Stimulated activated CD8-positive, alpha-beta memory T cell treated with anti-CD3 and anti-CD28 coated beads, Interleukin-7, amount 100 ng/mL, for 24 hours (primary cell): Measurements from ENCODE around the gene BTBD7.

Experiments
- DNase-seq: peaks from one replicate; pipeline ENCODE4 v3.0.0-alpha.2; 2020; ENCODE audit warnings: low read depth

BTBD7 gene

DNA sequence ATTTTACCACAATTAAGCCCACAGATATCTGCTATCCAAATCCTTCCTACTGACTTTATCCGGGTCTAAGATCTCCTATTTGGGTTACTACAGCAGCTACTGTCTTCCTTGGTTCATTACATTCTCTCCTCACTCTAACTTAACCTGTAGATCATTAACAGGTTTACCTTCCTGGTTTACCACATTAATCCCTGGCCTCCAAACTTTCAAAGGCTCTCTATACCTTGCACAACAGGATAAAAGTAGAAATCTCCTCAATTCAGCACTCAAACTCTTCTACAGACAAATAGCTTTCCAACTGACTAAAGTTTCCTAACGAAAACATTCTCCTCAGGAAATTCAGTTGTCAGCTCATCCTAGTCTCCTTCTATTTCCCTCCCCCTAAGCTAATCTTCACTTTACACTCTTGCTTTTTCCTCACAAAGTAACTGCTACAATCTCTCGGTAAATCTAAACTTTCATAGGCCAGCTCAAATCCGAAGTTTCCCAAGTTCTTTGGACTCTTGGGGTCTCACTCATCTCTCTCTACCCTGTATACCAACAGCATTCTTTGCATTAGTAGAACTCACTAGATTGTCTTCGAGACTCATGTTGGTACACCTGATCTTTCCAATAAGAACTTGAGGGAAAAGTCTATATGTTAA, 2.7 kb downstream of the BTBD7 start:
- no peak for DNase-seq

DNA sequence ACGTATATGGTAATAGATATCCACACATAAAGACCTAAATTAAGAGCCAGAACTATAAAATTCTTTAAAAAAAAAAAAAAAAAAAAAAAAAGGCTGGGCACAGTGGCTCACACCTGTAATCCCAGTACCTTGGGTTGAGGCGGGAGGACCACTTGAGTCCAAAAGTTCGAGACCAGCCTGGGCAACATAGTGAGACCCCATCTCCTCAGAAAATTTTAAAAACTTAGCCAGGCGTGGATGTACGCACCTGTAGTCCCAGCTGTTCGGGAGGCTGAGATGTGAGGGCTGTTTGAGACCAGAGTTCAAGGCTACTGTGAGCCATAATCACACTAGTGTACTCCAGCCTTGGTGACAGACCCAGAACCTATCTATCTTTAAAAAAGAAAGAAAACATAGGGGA, 4.3 kb downstream of the BTBD7 start:
- DNase-seq, result no peak

DNA sequence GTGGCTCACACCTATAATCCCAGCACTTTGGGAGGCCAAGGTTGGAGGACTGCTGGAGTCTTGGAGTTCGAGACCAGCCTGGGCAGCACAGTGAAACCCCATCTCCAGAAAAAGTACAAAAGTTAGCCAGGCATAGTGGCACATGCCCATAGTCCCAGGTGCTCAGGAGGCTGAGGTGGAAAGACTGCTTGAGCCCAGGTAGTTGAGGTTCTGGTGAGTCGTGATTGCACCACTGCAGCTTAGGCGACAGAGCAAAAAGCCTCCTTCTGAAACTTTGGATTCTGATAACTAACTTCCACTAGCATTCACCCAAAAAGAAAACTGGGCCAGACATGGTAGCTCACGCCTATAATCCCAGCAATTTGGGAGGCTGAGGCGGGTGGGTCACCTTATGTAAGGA, 6.6 kb downstream of the BTBD7 start:
- no peak for DNase-seq

DNA sequence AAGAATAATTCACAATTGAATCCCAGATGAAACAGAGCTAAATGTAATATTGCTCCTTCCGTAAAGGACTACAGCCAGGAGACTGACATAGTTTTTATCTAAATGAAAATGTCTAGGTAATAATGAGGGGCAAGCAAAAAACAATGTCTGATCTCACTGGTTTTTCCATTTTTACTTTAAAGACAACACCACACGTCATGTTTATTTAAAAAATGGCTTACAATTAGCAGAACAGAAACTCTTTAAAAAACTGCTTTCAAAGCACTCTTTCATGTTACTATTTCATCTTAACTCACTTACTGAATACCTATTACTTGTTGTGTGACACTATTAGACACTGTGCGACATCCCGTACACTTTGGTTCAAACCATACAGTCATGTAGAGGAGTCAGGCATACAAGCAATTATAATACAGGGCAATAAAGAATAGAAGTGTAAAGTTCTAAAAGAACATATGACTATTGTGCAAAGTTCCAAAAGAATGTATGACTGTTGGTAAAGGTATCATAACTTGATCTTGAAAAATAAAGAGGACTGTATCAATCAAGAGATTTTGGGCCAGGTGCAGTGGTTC, 9.1 kb downstream of the BTBD7 start:
- no peak for DNase-seq

DNA sequence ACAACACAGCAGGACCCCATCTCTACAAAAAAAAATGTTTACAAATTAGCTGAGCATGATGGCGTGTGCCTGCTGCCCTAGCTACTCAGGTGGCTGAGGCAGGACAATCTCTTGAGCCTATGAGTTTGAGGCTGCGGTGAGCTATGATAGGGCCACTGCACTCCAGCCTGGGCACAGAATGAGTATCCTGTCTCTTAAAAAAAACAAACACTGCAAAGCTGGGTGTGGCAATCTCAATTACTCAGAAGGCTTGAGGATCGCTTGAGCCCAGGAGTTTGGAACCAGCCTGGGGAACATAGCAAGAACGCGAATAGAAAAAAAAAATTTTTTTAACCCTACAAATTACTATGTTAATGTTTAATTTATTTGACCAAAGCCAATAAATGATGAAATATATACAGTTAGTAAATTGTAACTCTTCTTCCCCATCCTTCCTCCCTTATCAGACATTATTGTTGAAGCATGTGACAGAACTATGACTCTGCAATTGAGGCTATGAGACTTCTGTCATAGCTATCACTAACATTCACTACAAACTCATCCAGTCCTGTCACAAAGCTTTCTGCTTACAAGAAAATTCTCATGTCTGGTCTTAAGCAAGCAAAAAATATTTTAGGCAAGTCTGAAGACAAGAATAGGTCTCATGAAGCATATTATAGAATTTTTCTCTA, 9.8 kb downstream of the BTBD7 start:
- no peak for DNase-seq

DNA sequence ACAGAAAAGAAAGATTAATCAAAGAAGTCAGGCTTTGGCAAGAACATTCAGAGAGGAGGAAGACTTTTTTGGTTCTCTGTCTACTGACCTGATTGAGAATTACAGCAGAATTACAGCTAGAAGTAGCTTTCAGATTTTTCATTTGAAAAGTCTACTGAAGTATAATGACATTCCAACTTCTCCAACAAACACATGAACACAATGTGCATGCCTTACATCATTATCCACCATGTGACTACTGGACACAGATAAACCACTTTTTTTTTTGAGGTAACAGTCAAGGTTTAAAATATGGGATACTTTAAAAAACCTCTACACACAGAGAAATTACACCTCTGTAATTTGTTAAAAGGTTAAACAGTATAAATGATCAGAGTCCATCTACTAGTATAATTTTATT, 12.3 kb downstream of the BTBD7 start:
- DNase-seq, result no peak

DNA sequence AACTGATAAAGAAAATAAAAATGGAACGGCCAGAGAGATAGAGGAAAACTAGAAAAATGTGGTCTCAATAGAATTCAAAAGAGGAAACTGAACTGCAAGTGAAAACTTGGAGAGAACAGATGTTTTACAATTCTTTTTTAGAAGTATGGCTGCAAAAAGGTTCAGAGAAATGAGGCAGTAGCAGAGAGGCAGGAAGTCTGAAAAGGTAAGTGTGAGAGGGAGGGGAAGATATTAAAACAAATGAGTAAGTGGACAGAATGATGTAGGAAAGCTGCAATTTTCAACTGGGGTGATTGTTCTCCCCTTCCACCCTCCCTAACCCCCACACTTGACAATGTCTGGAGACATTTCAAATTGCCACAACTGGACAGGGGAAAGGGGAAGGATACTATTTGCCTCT, 12.9 kb downstream of the BTBD7 start:
- DNase-seq, result no peak

DNA sequence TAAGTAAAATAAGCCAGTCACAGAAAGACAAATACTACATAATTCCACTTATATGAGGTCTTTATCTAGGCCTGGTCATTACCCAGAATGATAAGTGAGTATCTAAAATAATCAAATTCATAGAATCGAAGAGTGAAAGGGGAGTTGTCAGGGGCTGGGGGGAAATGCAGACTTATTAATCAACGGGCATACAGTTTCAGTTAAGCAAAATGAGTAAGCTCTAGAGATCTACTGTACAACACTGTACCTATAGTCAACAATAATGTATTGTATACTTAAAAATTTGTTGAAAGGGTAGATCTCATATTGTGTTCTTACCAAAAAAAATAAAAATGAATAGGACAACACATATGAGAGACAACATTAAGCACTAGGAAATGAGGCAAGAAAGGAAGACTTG, 13.3 kb downstream of the BTBD7 start:
- no peak for DNase-seq

DNA sequence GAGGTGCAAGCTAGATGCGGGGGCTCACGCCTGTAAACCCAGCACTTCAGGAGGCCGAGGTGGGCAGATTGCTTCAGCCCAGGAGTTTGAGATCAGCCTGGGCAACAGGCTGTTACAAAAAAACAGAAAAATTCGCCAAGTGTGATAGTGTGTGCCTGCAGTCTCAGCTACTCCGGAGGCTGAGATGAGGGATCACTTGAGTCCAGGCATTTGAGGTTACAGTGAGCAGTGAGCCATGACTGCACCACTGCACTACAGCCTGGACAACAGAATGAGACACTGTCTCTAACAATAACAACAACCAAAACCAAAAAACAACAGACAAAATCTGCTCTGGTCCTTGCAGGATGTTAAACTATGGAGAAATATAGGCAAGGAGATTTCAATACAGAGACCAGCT, 13.9 kb downstream of the BTBD7 start:
- DNase-seq, result no peak

DNA sequence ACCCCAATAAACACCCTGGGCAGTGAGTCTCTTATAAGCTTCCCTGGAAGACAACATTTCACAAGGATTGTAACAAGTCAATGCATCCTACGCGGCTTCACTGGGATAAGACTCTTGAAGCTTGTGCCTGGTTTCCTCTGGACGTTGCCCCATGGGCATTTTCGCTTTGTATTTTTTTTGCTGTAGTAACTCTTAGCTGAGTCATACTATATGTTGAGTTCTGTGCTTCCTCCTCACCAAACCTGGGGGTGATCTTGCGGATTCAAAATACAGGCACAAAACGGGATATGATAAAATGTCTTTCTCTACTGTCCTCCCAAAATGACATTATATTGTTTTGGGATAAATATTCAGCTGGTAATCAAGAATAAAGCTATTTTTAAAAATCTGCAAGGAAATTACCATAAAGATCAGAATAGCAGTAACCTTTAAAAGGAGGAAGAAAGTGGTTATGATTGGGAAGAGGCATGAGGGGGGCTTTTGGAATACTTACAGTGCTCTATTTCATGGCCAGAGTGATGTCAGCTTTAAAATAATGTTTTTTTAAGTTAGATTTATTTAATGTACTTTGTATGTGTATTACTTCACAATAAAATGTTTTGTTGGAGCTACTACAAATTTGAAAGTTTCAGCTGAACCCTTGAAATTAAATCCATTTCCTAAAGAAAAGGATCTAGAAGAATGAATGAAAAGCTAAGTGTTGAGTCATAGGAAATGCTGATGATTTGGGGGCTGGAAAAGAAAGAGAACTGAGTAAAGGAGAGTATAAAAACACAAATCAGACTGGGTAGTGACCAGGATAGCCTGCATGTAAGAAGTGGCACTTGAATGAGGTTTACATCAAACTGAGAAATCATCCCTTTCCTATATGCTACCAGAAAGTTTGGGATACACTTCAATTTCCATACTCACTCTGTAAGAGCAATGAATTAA, 14.7 kb downstream of the BTBD7 start:
- DNase-seq, result no peak

DNA sequence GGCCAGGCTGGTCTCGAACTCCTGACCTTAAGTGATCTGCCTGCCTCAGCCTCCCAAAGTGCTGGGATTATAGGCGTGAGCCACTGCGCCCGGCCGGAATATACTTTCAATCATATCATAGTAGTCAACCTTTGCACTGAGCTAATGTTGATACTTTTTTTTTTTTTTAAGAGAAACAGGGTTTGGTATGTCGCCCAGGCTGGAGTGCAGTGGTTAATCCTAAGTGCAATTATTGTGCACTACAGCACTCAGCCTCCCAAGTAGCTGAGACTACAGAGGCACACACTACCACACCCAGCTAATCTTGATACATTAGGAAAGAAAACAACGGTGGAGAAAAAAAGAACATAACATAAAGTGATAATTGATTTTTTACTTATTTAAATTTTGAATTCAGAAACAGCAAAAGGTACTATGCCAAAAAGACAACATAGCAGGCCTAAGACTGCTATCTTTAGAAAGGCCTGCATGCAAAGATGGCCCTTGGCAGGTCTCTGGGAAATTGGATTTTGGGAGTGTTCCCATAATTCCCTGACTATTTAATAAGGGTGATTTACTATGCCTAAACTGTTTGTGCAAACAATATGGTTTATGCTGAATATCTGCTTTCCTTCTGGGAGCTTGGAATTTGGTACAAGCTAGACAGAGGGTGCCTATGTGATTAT, 15.5 kb downstream of the BTBD7 start:
- DNase-seq, result no peak

DNA sequence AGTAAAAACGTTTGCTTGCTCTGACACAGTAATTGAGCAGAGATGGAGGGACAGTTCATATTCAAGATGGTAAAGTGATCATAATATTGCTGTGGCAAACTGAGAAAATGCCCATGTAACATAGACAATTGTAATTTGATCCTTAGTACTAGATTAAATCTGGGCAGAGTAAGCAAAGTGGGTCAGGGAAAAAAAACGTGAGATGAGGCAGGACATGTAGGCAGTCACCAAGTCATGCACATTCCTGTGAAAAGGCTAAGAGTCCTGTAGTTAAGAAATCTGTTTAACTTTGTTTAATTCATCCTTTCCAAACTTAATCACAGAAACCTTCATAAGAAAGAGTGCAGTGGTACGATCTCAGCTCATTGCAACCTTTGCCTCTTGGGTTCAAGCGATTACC, 16.1 kb downstream of the BTBD7 start:
- DNase-seq, result no peak

DNA sequence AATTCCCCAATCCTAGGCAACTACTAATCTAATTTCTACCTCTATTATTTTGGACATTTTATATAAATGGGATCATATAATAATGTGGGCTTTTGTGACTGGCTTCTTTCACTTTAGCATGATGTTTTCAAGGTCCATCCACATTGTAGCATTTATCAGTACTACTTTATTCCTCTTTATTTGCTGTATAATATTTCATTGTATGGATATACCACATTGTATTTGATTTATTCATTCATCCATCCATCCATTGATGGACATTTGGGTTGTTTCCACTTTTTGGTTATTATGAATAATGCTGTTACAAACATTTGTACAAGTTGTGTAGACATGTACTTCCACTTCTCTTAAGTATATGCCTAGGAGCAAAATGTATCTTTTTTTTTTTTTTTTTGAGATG, 17.3 kb downstream of the BTBD7 start:
- DNase-seq, result no peak

DNA sequence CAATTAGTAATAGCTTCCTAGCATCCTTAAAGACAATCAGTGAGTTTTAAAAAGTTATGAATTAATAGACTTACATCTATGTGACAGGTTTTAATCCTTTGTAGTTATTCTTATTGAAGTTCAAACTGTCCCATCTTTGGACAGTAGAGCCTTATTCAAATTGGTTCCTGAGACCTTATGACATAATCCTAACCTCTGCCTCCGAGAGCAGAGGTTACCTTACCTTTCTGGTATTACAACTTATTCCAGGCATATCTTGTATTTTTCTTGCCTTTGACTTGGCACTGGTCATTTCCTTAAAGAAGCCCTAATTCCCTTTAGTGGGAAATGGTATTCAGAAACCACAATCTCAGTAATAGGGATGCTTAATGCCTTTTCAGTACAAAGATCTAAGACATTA, 21.8 kb downstream of the BTBD7 start:
- DNase-seq, result no peak

DNA sequence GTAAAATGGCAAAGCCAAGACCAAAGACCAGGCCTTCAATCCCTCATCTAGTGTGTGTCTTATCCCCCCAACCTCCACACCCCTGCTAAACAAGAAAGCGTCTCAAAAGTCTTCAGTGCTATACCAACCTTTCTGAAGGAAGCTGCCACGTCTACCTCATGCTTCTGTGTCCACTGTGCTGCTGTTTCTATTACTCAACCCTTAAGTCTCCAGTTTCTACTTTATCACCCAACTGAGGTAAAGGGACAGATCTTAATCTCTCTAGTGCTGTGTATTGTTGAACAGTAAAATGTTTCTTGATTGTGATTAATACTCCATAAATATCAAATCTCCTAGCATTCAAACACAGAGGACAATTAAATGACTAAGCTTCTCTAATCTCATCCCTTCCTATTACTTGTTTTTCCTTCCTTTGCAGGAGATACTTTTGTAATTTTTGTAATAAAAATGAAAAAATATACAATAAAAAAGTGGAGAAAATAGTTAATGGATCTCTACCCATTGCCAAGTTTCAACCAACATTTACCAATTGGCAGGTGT, 23.3 kb downstream of the BTBD7 start:
- DNase-seq, result no peak

DNA sequence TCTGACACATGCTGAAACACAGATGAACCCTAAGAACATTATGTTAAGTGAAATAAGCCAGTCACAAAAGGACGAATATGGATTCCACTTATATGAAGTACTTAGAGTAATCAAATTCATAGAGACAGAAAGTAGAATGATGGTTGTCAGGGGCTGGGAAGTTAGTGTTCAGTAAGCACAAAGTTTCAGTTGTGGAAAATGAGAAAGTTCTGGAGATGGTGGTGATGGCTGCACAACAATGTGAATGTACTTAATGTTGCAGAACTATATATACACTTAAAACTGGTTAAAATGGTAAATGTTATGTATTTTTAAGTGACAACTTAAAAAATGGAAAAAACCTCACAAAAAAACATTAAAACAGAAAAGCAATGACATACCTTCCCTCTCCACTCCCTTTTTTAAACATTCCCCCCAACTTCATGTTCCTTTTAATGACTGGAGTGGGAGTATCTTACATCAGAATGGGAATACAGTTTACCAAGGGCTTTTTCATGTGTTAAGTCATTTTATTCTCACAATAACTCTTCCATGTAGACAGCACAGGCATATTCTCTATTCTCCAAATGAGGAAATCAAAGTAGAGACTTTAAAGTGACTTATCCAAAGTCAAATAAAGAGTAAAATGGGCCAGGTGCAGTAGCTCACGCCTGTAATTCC, 24.0 kb downstream of the BTBD7 start:
- no peak for DNase-seq

DNA sequence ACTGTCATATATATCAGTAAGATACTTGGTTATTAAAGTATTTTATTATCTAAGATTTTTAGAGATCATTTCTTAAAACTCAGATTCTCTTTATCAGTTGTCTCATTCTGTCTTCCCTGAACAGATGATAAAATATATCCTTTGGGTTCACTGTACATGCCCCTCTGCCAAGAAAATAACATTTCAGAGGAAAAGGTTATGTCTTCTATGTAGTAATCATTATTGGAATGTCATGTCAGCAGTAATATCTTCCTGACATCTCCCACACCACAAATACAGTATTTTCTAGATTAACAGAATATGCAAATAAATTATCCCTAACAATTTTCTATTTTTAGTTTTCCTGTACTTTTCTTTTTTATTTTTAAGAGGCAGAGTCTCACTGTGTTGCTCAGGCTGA, 26.0 kb downstream of the BTBD7 start:
- DNase-seq, result no peak

DNA sequence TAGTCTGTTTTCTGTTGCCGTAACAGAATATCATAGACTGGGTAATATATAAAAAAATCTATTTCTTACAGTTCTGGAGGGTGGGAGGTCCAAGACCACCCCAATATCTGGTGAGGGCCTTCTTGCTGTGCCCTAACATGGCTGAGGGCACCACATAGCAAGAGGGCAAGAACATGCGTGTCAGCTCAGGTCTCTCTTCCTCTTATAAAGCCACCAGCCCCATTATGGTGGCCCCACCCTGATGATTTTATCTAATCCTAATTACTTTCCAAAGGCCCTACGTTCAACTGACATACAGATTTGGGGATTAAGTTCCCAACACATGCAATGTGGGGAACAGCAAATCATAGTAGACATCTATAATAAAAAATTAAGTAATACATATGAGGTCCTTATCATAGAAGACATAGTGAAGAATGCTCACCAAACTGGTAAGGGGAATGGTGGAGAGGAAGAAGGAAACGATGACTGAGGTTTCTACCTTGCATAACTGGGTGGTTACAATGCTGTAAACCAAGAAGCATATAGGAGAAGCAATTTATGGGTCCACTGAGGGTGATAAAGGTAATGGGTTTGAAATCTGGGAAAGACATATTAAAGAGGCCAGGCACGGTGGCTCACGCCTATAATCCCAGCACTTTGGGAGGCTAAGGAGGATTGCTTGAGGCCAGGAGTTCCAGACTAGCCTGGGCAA, 27.0 kb downstream of the BTBD7 start:
- no peak for DNase-seq

DNA sequence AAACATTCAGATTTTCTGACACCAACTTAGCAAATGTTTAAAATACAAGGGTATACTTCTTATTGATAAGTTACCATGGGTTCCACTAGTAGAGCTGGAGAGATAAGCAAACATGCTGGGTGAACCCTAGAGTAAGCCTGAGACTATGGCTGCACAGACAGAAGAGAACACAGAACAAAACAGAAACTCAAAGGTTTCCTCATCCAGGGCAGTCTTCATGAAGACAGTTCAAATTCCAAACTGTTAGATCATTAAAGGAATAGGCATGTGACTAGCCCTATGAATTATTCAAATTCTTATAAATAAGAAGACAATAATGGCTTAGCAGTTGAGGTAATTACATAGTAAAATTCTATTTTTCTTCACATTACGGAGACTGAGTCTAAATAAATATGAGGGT, 28.1 kb downstream of the BTBD7 start:
- DNase-seq, result no peak

DNA sequence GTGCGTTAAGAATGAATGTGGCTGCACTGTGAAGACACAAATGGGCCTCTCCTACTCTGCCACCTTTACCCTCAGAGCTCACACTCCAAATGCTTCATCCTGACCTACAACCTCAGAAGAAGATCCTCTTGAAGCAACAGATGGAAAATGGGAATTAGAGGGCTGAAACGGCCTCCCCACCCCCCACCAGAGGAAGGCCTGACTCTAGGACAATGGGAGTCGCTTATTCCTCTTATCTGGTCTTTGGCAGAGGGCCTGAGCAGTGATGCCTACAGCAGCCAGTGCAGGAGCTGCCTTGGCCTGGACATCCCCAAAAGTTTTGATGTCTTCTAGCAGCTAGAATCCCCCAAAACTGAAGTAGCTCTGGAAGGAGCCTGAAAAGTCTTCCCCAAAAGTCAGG, 29.2 kb downstream of the BTBD7 start:
- no peak for DNase-seq
